Ectodermal cell (in vitro differentiated cells): ENCODE measurements around the gene VSTM2L.

Source experiments
- H3K27ac ChIP-seq: 2 replicates; pipeline ENCODE4 v1.7.0; 2013; ENCODE audit warnings: mild to moderate bottlenecking, low read depth, low read length; ENCODE audit not compliant: insufficient read depth, poor library complexity, severe bottlenecking
- H3K27me3 ChIP-seq: 2 replicates; pipeline ENCODE4 v1.7.0; 2013; ENCODE audit warnings: mild to moderate bottlenecking, low read length; ENCODE audit not compliant: insufficient read depth, control insufficient read depth, poor library complexity, severe bottlenecking
- H3K36me3 ChIP-seq: one replicate; pipeline ENCODE4 v1.7.0; 2013; ENCODE audit warnings: low read length; ENCODE audit not compliant: control insufficient read depth, insufficient read depth
- H3K4me1 ChIP-seq: one replicate; pipeline ENCODE4 v1.7.0; 2013; ENCODE audit warnings: low read length; ENCODE audit not compliant: control insufficient read depth, insufficient read depth
- H3K4me3 ChIP-seq: 2 replicates; pipeline ENCODE4 v1.7.0; 2013; ENCODE audit warnings: low read depth, low read length, control low read depth; ENCODE audit not compliant: insufficient read depth
- H3K9me3 ChIP-seq: 2 replicates; pipeline ENCODE4 v1.7.0; 2013; ENCODE audit warnings: mild to moderate bottlenecking, low read length, moderate library complexity; ENCODE audit not compliant: control insufficient read depth
- WGBS, 2 experiments: methylation state at CpG; one replicate each; pipeline ENCODE4 v1.1.7; 2013; ENCODE audit warnings: missing lambda C conversion rate in 2 of 2; 5-methylcytosine and 5-hydroxymethylcytosine counted together

The VSTM2L gene

GRCh38 chr20:37929683-37930014, 26.7 kb downstream of the VSTM2L start:
- H3K4me3 ChIP-seq = no peak overlapping the region
- H3K9me3 ChIP-seq = no peaks in the 10 kb centered on the region
- H3K4me1 ChIP-seq = peaks cover 12% of the 10 kb centered on the region
- no peak overlapping the region for H3K27ac ChIP-seq
- no peaks in the 10 kb centered on the region for H3K36me3 ChIP-seq
- H3K27me3 ChIP-seq = no peaks in the 10 kb centered on the region
- 82 to 84% methylated on average over 4 of the region's 4 CpGs for WGBS, 2 experiments

- Histone ChIP-seq H3K4me1 (peaks cover 12% of the 10 kb centered on the region), H3K4me3 (no peak overlapping the region), H3K27ac (no peak overlapping the region), H3K9me3 (no peaks in the 10 kb centered on the region), H3K36me3 (no peaks in the 10 kb centered on the region), H3K27me3 (no peaks in the 10 kb centered on the region)
- WGBS, 2 experiments = 90 to 91% methylated on average over 26 of the region's 27 CpGs
These were observed 28.4 kb downstream of the VSTM2L start for GRCh38 chr20:37931153-37931922.

GRCh38 chr20:37932074-37932473, 29.1 kb downstream of the VSTM2L start:
- 91 to 94% methylated on average over 8 of the region's 8 CpGs for WGBS, 2 experiments

GRCh38 chr20:37932919-37933318, 30.0 kb downstream of the VSTM2L start:
- Histone ChIP-seq H3K4me3 (no peak overlapping the region), H3K27ac (no peak overlapping the region), H3K9me3 (no peaks in the 10 kb centered on the region), H3K4me1 (peaks cover 12% of the 10 kb centered on the region), H3K36me3 (no peaks in the 10 kb centered on the region), H3K27me3 (no peaks in the 10 kb centered on the region)
- WGBS, 2 experiments = 81 to 85% methylated on average over 4 of the region's 4 CpGs

More at GRCh38 chr20:37932074-37932473, 29.1 kb downstream of the VSTM2L start:
- Histone ChIP-seq H3K4me1 (peaks cover 12% of the 10 kb centered on the region), H3K36me3 (no peaks in the 10 kb centered on the region), H3K9me3 (no peaks in the 10 kb centered on the region), H3K27me3 (no peaks in the 10 kb centered on the region), H3K4me3 (no peak overlapping the region), H3K27ac (no peak overlapping the region)

- no peak overlapping the region for H3K4me3 ChIP-seq
- no peaks in the 10 kb centered on the region for H3K9me3 ChIP-seq
- WGBS, 2 experiments = 93 to 97% methylated on average over 15 of the region's 15 CpGs
- peaks cover 12% of the 10 kb centered on the region for H3K4me1 ChIP-seq
- H3K27ac ChIP-seq = no peak overlapping the region
- no peaks in the 10 kb centered on the region for H3K27me3 ChIP-seq
- no peaks in the 10 kb centered on the region for H3K36me3 ChIP-seq
These were observed 31.1 kb downstream of the VSTM2L start for GRCh38 chr20:37933786-37934633.

GRCh38 chr20:37934634-37935375, 31.9 kb downstream of the VSTM2L start:
- 89 to 93% methylated on average over 12 to 14 of the region's 14 CpGs for WGBS, 2 experiments
- Histone ChIP-seq H3K27ac (no peak overlapping the region), H3K36me3 (no peaks in the 10 kb centered on the region), H3K4me1 (peaks cover 12% of the 10 kb centered on the region), H3K4me3 (no peak overlapping the region), H3K27me3 (no peaks in the 10 kb centered on the region), H3K9me3 (no peaks in the 10 kb centered on the region)

- Histone ChIP-seq H3K36me3 (no peaks in the 10 kb centered on the region), H3K9me3 (no peaks in the 10 kb centered on the region), H3K4me1 (peaks cover 12% of the 10 kb centered on the region), H3K27me3 (no peaks in the 10 kb centered on the region), H3K27ac (no peak overlapping the region), H3K4me3 (no peak overlapping the region)
- 80 to 83% methylated on average over 7 of the region's 7 CpGs for WGBS, 2 experiments
These were observed 32.5 kb downstream of the VSTM2L start for GRCh38 chr20:37935435-37935834.

- WGBS, 2 experiments = 93 to 95% methylated on average over 10 of the region's 10 CpGs
- peaks cover 9% of the 10 kb centered on the region for H3K4me1 ChIP-seq
- no peak overlapping the region for H3K27ac ChIP-seq
- no peaks in the 10 kb centered on the region for H3K27me3 ChIP-seq
- no peak overlapping the region for H3K4me3 ChIP-seq
- H3K36me3 ChIP-seq = no peaks in the 10 kb centered on the region
- H3K9me3 ChIP-seq = no peaks in the 10 kb centered on the region
These were observed 33.1 kb downstream of the VSTM2L start for GRCh38 chr20:37936041-37936440.

- Histone ChIP-seq H3K36me3 (no peaks in the 10 kb centered on the region), H3K4me1 (peaks cover 5% of the 10 kb centered on the region), H3K9me3 (no peaks in the 10 kb centered on the region), H3K4me3 (no peak overlapping the region), H3K27ac (no peak overlapping the region), H3K27me3 (no peaks in the 10 kb centered on the region)
- WGBS, 2 experiments = 93 to 96% methylated on average over 8 of the region's 8 CpGs
These were observed 33.5 kb downstream of the VSTM2L start for GRCh38 chr20:37936451-37936850.

- Histone ChIP-seq H3K9me3 (no peaks in the 10 kb centered on the region), H3K27ac (no peak overlapping the region), H3K4me3 (no peak overlapping the region), H3K27me3 (no peaks in the 10 kb centered on the region), H3K36me3 (no peaks in the 10 kb centered on the region), H3K4me1 (peaks cover 5% of the 10 kb centered on the region)
- 89 to 97% methylated on average over 4 of the region's 4 CpGs for WGBS, 2 experiments
These were observed 34.8 kb downstream of the VSTM2L start for GRCh38 chr20:37937686-37938085.
